SK-N-SH (cell line): Measurements from ENCODE around the gene SH3BP1. TPM values are rescaled to one million over a fixed set of nuclear protein-coding genes. Genes with fewer than 3 reads are reported as not detected.
"Not testable (repeated sequence)": the region's sequence is repeated elsewhere in the genome, so short reads cannot be mapped to it uniquely, and the experiment has no call there.

Experiments
- CTCF ChIA-PET: fragments of 300-600, 350-600 bp; formaldehyde crosslinking; extraction: SDS; loops from one replicate; lab custom pipeline; 2021; lab: Yijun Ruan, JAX
- POLR2A ChIA-PET: fragments of 350-600 bp; sonication (Branson Sonifier 250); formaldehyde crosslinking; extraction: SDS; loops from one replicate; lab custom pipeline; 2020; ENCODE audit warnings: antibody characterized with exemption, inconsistent platforms; lab: Yijun Ruan, JAX
- DNase-seq: peaks from one replicate; pipeline ENCODE4 v3.0.0; 2012
- H2AFZ ChIP-seq: fragments of 200-600 bp; sonication (generic); 2 replicates; pipeline ENCODE4 v1.8.1; 2016; ENCODE audit warnings: antibody characterized with exemption, mild to moderate bottlenecking, low read depth
- H3F3A ChIP-seq: fragments of 200-600 bp; sonication (generic); replicated peaks from 2 replicates; pipeline ENCODE3; 2016; ENCODE audit warnings: antibody characterized with exemption, mild to moderate bottlenecking; ENCODE audit not compliant: insufficient read depth
- H3K27ac ChIP-seq, 2 experiments: fragments of 200-500 bp in 1 of 2; fragments of 200-600 bp in 1 of 2; sonication (Bioruptor generic) in 1 of 2; sonication (generic), shearing (Covaris generic) in 1 of 2; 2 replicates each; pipeline versions ENCODE4 v1.5.1 to v1.6.1; 2014 to 2016; ENCODE audit warnings: low read depth in 2 of 2, inconsistent platforms in 1 of 2, low read length in 1 of 2, mild to moderate bottlenecking in 1 of 2, mixed read lengths in 1 of 2
- H3K27me3 ChIP-seq: fragments of 200-600 bp; sonication (generic), shearing (Covaris generic); 2 replicates; pipeline ENCODE4 v1.6.1; 2016; ENCODE audit warnings: mixed run types; ENCODE audit not compliant: insufficient read depth
- H3K36me3 ChIP-seq, 2 experiments: fragments of 200-500 bp in 1 of 2; fragments of 200-600 bp in 1 of 2; sonication (Bioruptor generic) in 1 of 2; sonication (generic) in 1 of 2; replicated peaks in 1 of 2; 2 replicates each; pipeline versions ENCODE3 to v1.5.1; 2014 to 2016; ENCODE audit warnings: low read length in 1 of 2, mild to moderate bottlenecking in 1 of 2; ENCODE audit not compliant: insufficient read depth in 2 of 2, control insufficient read depth in 1 of 2
- H3K4me1 ChIP-seq, 2 experiments: fragments of 200-500 bp in 1 of 2; fragments of 200-600 bp in 1 of 2; sonication (Bioruptor generic) in 1 of 2; sonication (generic), shearing (Covaris generic) in 1 of 2; 2 replicates each; pipeline versions ENCODE4 v1.5.1 to v1.6.1; 2014 to 2016; ENCODE audit warnings: low read depth in 1 of 2, low read length in 1 of 2, mixed run types in 1 of 2; ENCODE audit not compliant: insufficient read depth in 2 of 2, control insufficient read depth in 1 of 2
- H3K4me2 ChIP-seq: fragments of 200-600 bp; sonication (generic), shearing (Covaris generic); 2 replicates; pipeline ENCODE4 v1.6.1; 2017; ENCODE audit warnings: mixed run types
- H3K4me3 ChIP-seq, 2 experiments: fragments of 200-500 bp in 1 of 2; fragments of 200-600 bp in 1 of 2; sonication (Bioruptor generic) in 1 of 2; sonication (generic), shearing (Covaris generic) in 1 of 2; 2 replicates each; pipeline versions ENCODE4 v1.5.1 to v1.8.1; 2014 to 2016; ENCODE audit warnings: low read depth in 2 of 2, inconsistent platforms in 1 of 2, low read length in 1 of 2, mild to moderate bottlenecking in 1 of 2, mixed read lengths in 1 of 2, moderate library complexity in 1 of 2
- H3K79me2 ChIP-seq: fragments of 200-600 bp; sonication (generic); 2 replicates; pipeline ENCODE4 v1.8.1; 2017; ENCODE audit warnings: mild to moderate bottlenecking; ENCODE audit not compliant: insufficient read depth
- H3K9ac ChIP-seq: fragments of 200-600 bp; sonication (generic); 2 replicates; pipeline ENCODE4 v1.6.1; 2017; ENCODE audit warnings: mixed run types
- H3K9me2 ChIP-seq: fragments of 200-600 bp; sonication (generic); 2 replicates; pipeline ENCODE4 v1.6.1; 2017; ENCODE audit warnings: mixed run types
- H3K9me3 ChIP-seq: fragments of 200-600 bp; sonication (generic); 2 replicates; pipeline ENCODE4 v1.6.1; 2017; ENCODE audit warnings: mixed run types, mild to moderate bottlenecking, moderate library complexity
- H4K20me1 ChIP-seq: fragments of 200-600 bp; sonication (generic); 2 replicates; pipeline ENCODE4 v1.6.1; 2017; ENCODE audit warnings: mild to moderate bottlenecking, mixed run types; ENCODE audit not compliant: insufficient read depth
- FOXM1 ChIP-seq: IDR thresholded peaks from 2 replicates; pipeline ENCODE4 v1.4.0; 2012; ENCODE audit warnings: low read depth, mild to moderate bottlenecking
- JUND ChIP-seq: IDR thresholded peaks from 2 replicates; pipeline ENCODE4 v1.4.0; 2012
- NFIC ChIP-seq: IDR thresholded peaks from 2 replicates; pipeline ENCODE4 v1.4.0; 2012; ENCODE audit warnings: borderline replicate concordance
- YY1 ChIP-seq: IDR thresholded peaks from 2 replicates; pipeline ENCODE4 v1.4.0; 2012; ENCODE audit warnings: low read depth, mild to moderate bottlenecking
- WGBS: methylation state at CpG from one replicate; pipeline ENCODE4 v1.1.6; 2017; ENCODE audit warnings: low lambda C conversion rate; 5-methylcytosine and 5-hydroxymethylcytosine counted together
- polyA plus RNA-seq, 3 experiments: library from polyadenylated mRNA; depleted of rRNA; stranded (reverse); fragments of >200 nt; gene quantifications; 2 replicates each; pipeline ENCODE4 v1.2.3, GENCODE V29; 2012
- TF ChIP-seq, protein P1 (sequence below): fragments of 150-350 bp; IDR thresholded peaks from 2 replicates; pipeline ENCODE4 v1.6.1; 2016; ENCODE audit warnings: mild to moderate bottlenecking, low read depth, low read length
- TF ChIP-seq, protein P2 (sequence below): IDR thresholded peaks from 2 replicates; pipeline ENCODE4 v1.4.0; 2012; ENCODE audit warnings: low read depth, borderline replicate concordance

The SH3BP1 gene
- polyA plus RNA-seq, 1 of the 3 experiments (the other 2 are of a cell fraction): 8.9 TPM

- no peak overlapping the region for H3K27ac ChIP-seq
- H3K79me2 ChIP-seq: no peaks in the 10 kb centered on the region
- no peaks in the 10 kb centered on the region for H4K20me1 ChIP-seq
- H3K4me2 ChIP-seq: no peak overlapping the region
- H3K9me3 ChIP-seq: no peaks in the 10 kb centered on the region
- no peaks in the 10 kb centered on the region for H3K9me2 ChIP-seq
- ChIA-PET CTCF (interaction anchor here (0.6 to 2.6 kb wide), 4 partner anchors 9 to 63 kb away, joined by 3 to 17 read pairs (median 5); no protein-coding TSS in a partner anchor), POLR2A (no interaction called here)
- H3K4me3 ChIP-seq: no peak overlapping the region
- no peaks in the 10 kb centered on the region for H3K27me3 ChIP-seq
- TF ChIP-seq NFIC (no peak), FOXM1 (no peak), YY1 (no peak), JUND (no peak)
- TF ChIP-seq, protein P1, sequence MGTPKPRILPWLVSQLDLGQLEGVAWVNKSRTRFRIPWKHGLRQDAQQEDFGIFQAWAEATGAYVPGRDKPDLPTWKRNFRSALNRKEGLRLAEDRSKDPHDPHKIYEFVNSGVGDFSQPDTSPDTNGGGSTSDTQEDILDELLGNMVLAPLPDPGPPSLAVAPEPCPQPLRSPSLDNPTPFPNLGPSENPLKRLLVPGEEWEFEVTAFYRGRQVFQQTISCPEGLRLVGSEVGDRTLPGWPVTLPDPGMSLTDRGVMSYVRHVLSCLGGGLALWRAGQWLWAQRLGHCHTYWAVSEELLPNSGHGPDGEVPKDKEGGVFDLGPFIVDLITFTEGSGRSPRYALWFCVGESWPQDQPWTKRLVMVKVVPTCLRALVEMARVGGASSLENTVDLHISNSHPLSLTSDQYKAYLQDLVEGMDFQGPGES: no peak
- TF ChIP-seq, protein P2, sequence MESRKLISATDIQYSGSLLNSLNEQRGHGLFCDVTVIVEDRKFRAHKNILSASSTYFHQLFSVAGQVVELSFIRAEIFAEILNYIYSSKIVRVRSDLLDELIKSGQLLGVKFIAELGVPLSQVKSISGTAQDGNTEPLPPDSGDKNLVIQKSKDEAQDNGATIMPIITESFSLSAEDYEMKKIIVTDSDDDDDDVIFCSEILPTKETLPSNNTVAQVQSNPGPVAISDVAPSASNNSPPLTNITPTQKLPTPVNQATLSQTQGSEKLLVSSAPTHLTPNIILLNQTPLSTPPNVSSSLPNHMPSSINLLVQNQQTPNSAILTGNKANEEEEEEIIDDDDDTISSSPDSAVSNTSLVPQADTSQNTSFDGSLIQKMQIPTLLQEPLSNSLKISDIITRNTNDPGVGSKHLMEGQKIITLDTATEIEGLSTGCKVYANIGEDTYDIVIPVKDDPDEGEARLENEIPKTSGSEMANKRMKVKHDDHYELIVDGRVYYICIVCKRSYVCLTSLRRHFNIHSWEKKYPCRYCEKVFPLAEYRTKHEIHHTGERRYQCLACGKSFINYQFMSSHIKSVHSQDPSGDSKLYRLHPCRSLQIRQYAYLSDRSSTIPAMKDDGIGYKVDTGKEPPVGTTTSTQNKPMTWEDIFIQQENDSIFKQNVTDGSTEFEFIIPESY: no peak
- WGBS: 59% methylated on average over 14 of the region's 14 CpGs
- H3F3A ChIP-seq: no peaks in the 10 kb centered on the region
- peaks cover 0 to under 1% of the 10 kb centered on the region in 2 experiments; a peak in 1 of 4 replicates for H3K4me1 ChIP-seq
- no peak for DNase-seq
- no peak overlapping the region for H3K9ac ChIP-seq
- no peak overlapping the region for H2AFZ ChIP-seq
- H3K36me3 ChIP-seq: no peaks in the 10 kb centered on the region
These were observed 37.7 kb upstream of the SH3BP1 start for GRCh38 chr22:37601540-37602442.

DNA sequence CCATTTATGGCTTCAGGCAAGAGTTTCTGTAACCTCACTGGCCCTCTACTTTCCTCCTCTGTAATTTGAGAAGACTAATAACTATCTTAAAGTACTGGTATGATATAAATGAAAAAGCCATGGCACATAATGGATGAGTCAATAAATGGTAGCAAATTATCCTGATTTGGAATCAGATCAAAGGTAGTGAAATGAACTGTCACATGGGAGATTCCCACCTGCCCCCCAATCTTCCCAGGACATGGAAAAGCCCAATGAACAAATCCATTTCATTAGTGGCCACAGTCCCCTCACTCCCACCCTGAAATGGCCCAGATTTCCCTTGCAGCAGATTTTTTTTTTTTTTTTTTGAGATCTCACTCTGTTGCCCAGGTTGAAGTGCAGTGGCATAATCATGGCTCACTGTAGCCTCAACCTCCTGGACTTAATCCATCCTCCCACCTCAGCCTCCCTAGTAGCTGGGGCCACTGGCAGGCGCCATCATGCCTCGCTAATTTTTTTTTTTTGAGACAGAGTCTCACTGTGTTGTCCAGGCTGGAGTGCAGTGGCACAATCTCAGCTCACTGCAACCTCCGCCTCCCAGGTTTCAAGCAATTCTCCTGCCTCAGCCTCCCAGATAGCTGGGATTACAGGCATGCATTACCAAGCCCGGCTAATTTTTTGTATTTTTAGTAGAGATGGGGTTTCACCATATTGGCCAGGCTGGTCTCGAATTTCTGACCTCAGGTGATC, 36.8 kb upstream of the SH3BP1 start:
- H3K9me3 ChIP-seq, H3K4me2 ChIP-seq, H3K27me3 ChIP-seq, H3K36me3 ChIP-seq, H4K20me1 ChIP-seq, H3K9me2 ChIP-seq, H3K4me3 ChIP-seq, H3F3A ChIP-seq, POLR2A ChIA-PET, H2AFZ ChIP-seq, H3K4me1 ChIP-seq, DNase-seq, H3K79me2 ChIP-seq, H3K9ac ChIP-seq, H3K27ac ChIP-seq: not testable (repeated sequence)
- CTCF ChIA-PET: interaction anchor here (0.6 to 2.6 kb wide), 5 partner anchors 10 to 64 kb away, joined by 3 to 17 read pairs (median 6); no protein-coding TSS in a partner anchor
- 47% methylated on average over 5 of the region's 5 CpGs for WGBS
